HG02884 (cell line): Measurements from ENCODE around the gene COG4.
"Not testable (repeated sequence)": the region's sequence is repeated elsewhere in the genome, so short reads cannot be mapped to it uniquely, and the experiment has no call there.

Experiments
- ATAC-seq: cut with Tn5 transposase; IDR thresholded peaks from one replicate; pipeline ENCODE4 v1.9.1; 2021; ENCODE audit warnings: mild to moderate bottlenecking, moderate library complexity; ENCODE audit not compliant: unreplicated experiment

COG4 gene

DNA sequence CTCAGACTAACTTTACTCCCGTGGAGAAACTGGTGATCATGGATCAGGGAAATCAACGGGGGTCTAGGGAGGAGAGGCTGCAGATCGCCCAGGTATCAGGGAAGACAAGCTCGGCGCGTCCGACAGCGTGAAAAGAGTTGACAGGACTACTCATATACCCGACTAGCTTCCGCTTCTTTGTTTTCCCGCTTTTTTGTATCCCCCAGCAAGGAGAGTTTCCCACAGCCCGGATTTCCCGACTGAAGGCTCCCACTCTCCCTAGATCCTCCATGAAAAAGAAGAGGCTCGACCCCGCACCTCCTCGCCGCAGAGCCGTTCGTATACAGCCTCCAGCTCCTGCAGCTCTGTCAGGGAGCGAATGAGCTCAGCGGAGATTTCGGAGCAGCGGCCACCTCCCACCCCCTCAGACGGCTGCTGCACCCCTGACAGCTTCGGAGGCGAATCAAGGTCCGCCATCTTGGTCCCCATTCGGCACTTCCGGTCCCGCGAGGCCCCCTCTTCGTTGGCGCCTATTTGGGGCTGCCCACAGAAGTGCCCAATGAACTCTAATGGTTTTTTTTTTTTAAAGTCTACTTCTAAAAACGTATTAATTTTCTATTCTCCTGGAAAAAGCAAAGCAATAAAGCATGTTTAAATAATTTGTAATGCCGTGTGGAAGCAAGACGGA lies at the start of gene COG4:
Gene COG4 (minus strand): TSS at position 479 of the 667 bp plus-strand sequence. CDS start 11 bp downstream, at position 468.
- no peak for ATAC-seq

DNA sequence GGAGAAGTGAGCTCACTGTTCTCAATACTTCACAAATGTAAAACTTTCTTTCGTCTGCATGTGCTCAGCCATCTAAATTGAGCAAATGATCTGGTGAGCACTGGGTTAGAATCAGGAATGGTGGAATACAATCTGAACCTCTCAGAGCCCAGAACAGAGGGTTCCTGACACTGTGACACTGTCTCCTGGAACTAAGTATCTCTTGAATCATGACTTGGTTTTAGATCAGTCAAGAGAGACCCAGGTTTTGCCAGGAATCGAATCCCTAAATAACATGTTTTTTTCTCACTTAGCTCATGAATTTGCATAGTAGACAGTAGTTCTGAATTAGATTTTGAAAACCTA lies 49.5 kb upstream of the COG4 start:
- ATAC-seq = no peak

DNA sequence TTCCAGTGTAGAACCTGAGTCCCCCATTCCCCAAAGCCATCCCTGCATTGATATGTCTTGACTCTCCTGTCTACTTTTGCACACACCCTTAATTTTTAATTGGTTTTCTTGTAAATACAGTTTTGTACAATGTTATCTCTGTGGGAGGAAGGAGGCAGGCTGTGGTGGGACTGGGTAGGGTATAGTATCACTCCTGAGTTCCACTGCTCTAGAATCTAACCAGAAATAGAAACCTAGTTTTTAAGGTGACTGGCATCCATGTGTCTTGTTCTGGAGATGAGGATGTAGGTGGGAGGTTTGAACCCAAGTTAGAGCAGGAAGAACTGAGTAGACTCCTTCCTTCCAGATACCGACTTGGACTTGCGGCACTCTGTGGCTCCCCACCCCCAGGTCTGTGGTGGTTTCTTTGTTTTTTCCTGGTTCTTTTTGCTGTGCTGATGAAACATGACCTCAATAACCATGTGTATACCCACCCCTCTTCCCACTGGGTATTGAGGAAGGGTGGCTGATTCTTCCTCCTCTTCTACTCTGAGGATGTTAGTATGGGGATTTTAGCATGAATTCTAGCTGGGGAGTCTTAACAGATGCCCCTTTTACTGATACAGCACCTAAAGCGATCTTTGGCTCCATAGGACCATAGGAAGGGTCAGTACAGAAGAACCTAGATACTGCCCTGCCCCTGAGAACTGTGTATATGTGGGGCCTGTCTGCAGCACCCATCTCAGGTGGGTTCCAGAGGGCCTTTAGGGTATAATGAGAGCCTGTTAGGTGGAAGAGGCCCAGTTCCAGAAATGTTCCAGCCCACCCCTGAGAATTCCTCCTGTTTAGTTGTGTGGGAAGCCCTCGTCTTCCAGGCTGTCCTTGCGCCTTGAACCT lies 48.9 kb upstream of the COG4 start:
- no peak for ATAC-seq

DNA sequence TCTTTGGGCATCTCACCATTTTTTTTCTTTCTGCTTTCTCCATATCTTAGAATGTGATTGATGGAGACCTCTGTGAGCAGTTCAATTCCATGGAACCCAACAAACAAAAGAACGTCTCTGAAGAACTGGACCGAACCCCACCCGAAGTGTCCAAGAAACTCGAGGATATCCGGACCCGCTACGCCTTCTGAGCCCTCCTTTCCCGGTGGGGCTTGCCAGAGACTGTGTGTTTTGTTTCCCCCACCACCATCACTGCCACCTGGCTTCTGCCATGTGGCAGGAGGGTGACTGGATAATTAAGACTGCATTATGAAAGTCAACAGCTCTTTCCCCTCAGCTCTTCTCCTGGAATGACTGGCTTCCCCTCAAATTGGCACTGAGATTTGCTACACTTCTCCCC lies 48.3 kb upstream of the COG4 start:
- ATAC-seq = no peak

DNA sequence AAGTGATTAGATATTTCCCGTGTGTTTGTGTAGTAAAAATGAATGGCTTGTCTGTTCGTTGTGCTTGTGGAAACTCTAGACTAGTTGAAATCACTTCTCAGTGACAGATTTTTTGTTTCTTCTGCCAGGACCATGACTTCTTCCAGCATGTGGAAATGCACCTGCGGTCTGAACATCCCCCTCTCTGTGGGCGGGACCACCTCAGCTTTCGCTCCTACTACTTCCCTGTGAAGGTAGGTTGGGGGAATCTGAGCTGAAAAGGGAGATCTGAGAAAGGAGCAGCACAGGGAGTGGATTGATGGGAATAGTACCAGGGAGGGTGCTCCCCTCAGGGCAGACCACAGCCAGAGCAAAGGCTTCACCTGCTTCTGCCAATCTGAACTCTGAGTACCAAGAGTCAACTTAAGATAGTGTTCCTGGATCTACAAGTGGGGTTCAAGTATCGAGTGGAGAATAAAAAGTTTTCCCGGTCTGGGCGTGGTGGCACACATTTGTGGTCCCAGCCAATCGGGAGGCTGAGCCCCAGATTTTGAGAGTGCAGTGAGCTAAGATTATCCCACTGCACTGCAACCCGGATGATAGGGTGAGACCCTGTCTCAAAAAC lies 47.7 kb upstream of the COG4 start:
- no peak for ATAC-seq

- ATAC-seq = no peak
Observed at GRCh38 chr16:70569752-70570151, 46.4 kb upstream of the COG4 start.

GRCh38 chr16:70568601-70569237 lies 45.4 kb upstream of the COG4 start:
- no peak for ATAC-seq

- ATAC-seq = no peak
Observed at GRCh38 chr16:70565053-70565452, 41.7 kb upstream of the COG4 start.

DNA sequence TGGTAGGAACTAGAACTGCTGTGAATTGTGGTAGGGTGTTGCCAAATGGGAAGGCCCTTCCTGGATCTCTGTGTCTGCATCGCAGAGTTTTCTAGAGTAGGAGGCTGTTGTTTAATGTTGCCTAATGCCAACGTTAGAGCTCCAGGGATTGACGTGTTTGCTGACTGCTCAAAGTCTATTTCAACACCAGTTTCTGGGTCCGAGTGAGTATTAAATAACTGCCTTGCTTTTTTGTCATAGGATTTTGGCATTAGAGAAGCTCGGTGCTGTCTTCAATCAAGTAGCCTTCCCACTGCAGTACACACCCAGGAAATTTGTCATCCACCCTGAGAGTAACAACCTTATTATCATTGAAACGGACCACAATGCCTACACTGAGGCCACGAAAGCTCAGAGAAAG lies 40.3 kb upstream of the COG4 start:
- no peak for ATAC-seq

- ATAC-seq = no peak
Observed at GRCh38 chr16:70561623-70562022, 38.3 kb upstream of the COG4 start.

DNA sequence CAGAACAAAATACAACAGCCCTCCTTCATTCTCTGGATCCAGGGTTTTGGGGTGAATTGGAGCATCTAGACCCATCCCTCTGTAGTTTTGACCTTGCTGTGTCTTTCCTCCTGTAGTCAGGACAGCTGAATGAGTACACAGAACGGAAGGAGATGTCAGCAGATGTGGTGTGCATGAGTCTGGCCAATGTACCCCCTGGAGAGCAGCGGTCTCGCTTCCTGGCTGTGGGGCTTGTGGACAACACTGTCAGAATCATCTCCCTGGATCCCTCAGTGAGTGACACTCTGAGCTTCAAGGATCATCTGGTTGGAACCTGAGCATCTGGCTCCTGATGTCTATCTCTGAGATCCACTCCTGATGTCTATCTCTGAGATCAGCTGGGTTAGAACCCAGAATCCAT lies 32.7 kb upstream of the COG4 start:
- ATAC-seq = no peak

DNA sequence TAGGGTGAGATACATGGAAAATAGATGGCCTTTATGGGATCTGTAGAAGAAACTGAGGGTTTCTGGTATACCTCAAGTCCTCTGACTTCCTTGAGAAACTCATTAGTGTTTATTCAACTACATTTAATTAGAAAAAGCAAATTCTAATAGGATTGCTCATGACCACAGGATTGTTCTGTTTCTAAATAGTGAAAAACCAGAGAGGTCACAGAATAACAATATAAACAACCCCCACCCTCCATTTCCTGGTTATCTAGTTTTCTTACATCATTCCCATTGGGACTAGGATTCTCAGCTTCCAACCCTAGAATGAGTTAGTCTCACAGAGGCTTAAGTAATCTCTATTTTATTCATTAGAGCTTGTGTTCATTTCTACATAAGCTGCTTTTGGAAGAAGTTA lies 30.3 kb upstream of the COG4 start:
- ATAC-seq = no peak

DNA sequence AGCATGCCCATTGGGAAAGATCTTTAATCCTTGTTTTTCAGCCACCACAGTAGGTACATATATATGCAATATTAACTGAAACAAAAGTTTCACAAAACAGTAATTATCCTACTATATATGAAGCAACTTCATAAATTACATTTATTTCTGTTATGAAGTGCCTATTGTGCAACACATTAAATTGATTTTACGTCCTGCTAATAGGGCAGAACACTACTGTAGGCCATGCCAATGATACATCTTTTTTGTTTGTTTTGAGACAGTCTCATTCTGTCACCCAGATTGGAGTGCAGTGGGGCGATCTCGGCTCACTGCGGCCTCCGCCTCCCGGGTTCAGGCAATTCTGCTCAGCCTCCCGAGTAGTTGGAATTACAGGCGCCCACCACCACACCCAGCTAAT lies 29.3 kb upstream of the COG4 start:
- no peak for ATAC-seq

DNA sequence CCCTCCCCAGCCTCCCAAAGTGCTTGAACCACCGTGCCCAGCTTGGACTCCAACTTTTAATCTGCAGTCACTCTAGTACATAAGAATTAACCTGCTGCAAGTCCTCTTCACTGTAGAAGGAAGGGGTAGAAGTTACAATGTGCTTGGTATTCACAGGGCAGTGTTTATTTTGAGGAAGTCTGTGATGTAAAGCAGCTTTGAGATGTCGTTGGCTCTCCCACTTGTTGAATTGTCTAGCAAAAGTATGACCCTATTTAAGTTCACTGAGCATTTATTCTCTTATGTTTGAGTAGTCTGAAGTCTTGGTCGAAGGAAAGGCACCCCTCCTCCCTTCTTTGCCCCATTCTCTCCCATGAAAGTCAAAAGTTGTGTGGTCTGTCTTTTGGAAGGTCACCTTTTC lies 28.4 kb upstream of the COG4 start:
- ATAC-seq = no peak

DNA sequence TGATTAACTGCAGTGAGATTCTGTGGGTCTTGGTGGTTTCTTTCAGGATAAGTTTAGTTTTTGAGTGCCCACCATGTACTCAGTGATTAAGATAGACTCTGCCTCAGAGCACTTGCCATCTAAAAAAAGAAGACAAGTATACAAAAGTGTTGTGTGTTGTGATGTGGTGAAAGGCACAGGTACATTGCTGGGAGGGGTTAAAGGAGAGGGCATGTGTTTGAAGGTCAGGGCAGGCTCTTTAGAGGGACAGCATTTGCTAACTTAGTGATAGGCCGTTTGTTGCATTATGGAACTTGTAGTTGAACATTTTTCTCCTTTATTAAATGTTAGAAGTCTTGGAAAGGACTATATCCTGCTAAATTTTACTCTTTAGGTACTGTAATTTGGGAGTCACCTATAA lies 26.7 kb upstream of the COG4 start:
- no peak for ATAC-seq

DNA sequence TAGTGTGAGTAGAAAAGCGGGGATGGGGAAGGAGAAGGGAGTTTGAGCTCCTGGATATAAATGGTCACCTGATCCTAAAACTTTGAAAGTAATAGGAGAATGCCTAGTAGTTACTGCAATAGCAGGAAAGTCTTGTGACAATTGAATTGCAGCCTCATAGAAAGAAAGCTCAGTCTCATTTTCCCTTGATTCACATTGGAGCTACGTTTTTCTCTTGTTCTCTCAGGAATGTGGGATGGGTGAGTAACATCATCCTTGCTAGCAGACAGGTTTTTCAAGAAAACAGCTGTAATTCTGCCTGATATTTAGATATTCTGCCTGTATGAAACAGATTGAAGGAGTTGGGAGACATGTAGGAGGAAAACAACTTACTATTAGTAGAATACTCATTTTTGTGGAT lies 25.6 kb upstream of the COG4 start:
- no peak for ATAC-seq

- no peak for ATAC-seq
Observed at GRCh38 chr16:70544548-70544947, 21.2 kb upstream of the COG4 start.

- no peak for ATAC-seq
Observed at GRCh38 chr16:70540994-70541393, 17.6 kb upstream of the COG4 start.

DNA sequence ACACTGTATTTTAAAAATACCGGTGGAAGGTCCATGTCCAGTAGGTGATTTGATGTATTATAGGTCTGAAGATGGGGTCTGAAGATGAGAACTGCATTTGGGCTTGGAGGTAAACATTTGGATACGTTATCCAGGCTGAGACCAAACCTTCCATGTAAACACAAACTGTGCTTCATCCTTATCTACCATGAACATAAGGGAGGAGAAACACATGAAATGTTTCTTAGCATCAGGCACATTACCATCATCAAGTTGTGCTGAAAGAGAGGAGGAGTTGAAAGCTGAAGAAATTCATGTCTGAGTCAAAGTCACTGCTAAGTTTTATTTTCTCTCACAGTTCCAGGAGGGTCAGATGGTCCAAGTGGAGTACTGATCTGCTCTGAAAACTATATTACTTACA lies 11.6 kb upstream of the COG4 start:
- ATAC-seq = no peak

GRCh38 chr16:70529954-70530353 lies 6.6 kb upstream of the COG4 start:
- ATAC-seq = not testable (repeated sequence)

DNA sequence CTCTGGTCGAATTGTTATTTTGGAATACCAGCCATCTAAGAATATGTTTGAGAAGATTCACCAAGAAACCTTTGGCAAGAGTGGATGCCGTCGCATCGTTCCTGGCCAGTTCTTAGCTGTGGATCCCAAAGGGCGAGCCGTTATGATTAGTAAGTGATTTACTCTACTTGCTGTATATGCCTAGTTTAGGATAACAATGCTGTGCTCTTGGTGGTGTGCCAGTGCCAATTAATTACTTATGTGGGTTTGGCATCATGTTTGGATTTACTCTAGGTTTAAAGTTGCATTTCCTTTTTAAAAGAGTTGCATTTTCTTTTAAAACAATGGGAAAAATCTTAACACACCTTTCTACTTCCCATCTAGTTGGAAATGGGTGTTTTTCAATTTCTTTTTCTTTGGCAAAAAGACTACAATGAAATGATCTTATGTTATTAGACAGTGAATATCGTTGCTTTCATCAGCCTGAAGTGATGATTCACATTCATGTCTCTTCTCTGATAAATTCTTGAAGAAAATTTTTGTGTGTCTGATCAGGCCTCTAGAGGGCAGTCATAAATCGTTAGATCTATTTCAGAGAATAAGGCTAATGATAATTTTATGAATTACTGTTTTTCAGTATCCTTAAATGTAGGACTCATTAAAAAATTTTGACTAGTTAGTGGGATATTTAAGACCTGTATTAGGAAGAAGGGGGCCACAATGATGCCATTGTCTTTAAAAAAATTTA lies 5.9 kb upstream of the COG4 start:
- ATAC-seq = no peak
